Gastroesophageal sphincter (tissue), 4 donors: ENCODE measurements around the gene UNC13B. TPM values are rescaled to one million over a fixed set of nuclear protein-coding genes. Genes with fewer than 3 reads are reported as not detected.

Experiments used
- ATAC-seq: fragments of 150-250 bp; one replicate; pipeline ENCODE4 v1.9.1; 2016; ENCODE audit warnings: mild to moderate bottlenecking, moderate library complexity
- H3K27ac ChIP-seq, 4 donors: fragments of 200-600 bp; sonication (generic) in 3 of 4; 1 replicate in 3 of 4; 2 replicates in 1 of 4; pipeline ENCODE4 v1.5.1; 2016 to 2019
- H3K27me3 ChIP-seq: fragments of 200-600 bp; sonication (generic); one replicate; pipeline ENCODE4 v1.5.1; 2019
- H3K36me3 ChIP-seq, 2 donors: fragments of 200-600 bp; sonication (generic); one replicate each; pipeline ENCODE4 v1.5.1; 2019; ENCODE audit warnings: control low read depth in 1 of 2
- H3K4me1 ChIP-seq, 3 donors: fragments of 200-600 bp; sonication (generic); 1 replicate in 2 of 3; 2 replicates in 1 of 3; pipeline ENCODE4 v1.5.1; 2016 to 2019; ENCODE audit warnings: control low read depth in 2 of 3
- H3K4me3 ChIP-seq, 2 donors: fragments of 200-600 bp; sonication (generic); one replicate each; pipeline ENCODE4 v1.5.1; 2019; ENCODE audit warnings: mild to moderate bottlenecking in 1 of 2, moderate library complexity in 1 of 2
- H3K9me3 ChIP-seq, 3 donors: fragments of 200-600 bp; sonication (generic); one replicate each; pipeline ENCODE4 v1.5.1; 2017 to 2019; ENCODE audit warnings: control low read depth in 2 of 3
- EP300 ChIP-seq: sonication (generic); formaldehyde crosslinking; IDR thresholded peaks from one replicate; pipeline ENCODE4 v1.6.1; 2017; ENCODE audit warnings: antibody characterized with exemption, mild to moderate bottlenecking
- POLR2A ChIP-seq, 2 donors: fragments of 450-650 bp; IDR thresholded peaks; one replicate each; pipeline ENCODE4 v1.6.1; 2017; ENCODE audit warnings: antibody characterized with exemption in 2 of 2, mild to moderate bottlenecking in 2 of 2, moderate library complexity in 1 of 2
- POLR2AphosphoS5 ChIP-seq: sonication (generic); formaldehyde crosslinking; IDR thresholded peaks from one replicate; pipeline ENCODE4 v1.6.1; 2017; ENCODE audit warnings: antibody characterized with exemption
- WGBS, 2 donors: methylation state at CpG; one replicate each; pipeline ENCODE4 v1.1.5; 2018; ENCODE audit warnings: low coverage in 1 of 2; 5-methylcytosine and 5-hydroxymethylcytosine counted together
- total RNA-seq, 4 donors: library from RNA; depleted of rRNA; stranded (reverse); fragments of >200 nt; gene quantifications; one replicate each; pipeline ENCODE4 v1.1.0, GENCODE V29; 2016
- TF ChIP-seq, protein P1 (sequence below), 4 experiments: fragments of 200-600 bp in 2 of 4; fragments of 450-650 bp in 2 of 4; sonication (generic) in 1 of 4; IDR thresholded peaks; one replicate each; pipeline ENCODE4 v1.5.1; 2017 to 2019; ENCODE audit warnings: antibody characterized with exemption in 4 of 4, mild to moderate bottlenecking in 2 of 4, moderate library complexity in 2 of 4

UNC13B gene
- total RNA-seq, 4 donors from 2014 or later, result 21.3 to 35.3 (median 31.7) TPM

DNA sequence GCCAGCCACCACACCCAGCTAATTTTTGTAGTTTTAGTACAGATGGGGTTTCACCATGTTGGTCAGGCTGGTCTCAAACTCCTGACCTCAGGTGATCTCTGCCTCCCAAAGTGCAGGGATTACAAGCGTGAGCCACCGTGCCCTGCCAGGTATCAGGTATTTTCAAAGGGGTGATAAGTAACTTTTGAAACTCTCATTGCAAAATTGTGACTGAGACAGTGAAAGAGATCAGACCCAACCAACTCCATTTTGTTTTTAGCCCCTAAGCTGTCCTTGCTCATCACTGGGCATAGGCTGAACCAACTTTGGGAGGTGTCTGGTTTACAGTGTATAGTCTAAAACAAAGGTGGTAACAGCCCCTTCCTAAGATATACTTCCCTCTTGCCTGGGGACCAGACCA, 29.3 kb downstream of the UNC13B start:
- TF ChIP-seq, protein P1, sequence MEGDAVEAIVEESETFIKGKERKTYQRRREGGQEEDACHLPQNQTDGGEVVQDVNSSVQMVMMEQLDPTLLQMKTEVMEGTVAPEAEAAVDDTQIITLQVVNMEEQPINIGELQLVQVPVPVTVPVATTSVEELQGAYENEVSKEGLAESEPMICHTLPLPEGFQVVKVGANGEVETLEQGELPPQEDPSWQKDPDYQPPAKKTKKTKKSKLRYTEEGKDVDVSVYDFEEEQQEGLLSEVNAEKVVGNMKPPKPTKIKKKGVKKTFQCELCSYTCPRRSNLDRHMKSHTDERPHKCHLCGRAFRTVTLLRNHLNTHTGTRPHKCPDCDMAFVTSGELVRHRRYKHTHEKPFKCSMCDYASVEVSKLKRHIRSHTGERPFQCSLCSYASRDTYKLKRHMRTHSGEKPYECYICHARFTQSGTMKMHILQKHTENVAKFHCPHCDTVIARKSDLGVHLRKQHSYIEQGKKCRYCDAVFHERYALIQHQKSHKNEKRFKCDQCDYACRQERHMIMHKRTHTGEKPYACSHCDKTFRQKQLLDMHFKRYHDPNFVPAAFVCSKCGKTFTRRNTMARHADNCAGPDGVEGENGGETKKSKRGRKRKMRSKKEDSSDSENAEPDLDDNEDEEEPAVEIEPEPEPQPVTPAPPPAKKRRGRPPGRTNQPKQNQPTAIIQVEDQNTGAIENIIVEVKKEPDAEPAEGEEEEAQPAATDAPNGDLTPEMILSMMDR (IDR thresholded peaks at IDR 0.05), result no peak
- no peak for TF ChIP-seq POLR2AphosphoS5
- TF ChIP-seq POLR2A (IDR thresholded peaks at IDR 0.05), result no peak
- no peak for TF ChIP-seq EP300
- Histone ChIP-seq H3K36me3 (no peaks in the 10 kb centered on the region), H3K4me1 (no peaks in the 10 kb centered on the region), H3K4me3 (no peak overlapping the region), H3K9me3 (peaks cover 0 to 12% (median 0%) of the 10 kb centered on the region in 3 donors), H3K27ac (no peak overlapping the region), H3K27me3 (no peaks in the 10 kb centered on the region)
- no peak for ATAC-seq
- WGBS, 2 donors, result 82 to 100% methylated on average over 2 of the region's 2 CpGs

DNA sequence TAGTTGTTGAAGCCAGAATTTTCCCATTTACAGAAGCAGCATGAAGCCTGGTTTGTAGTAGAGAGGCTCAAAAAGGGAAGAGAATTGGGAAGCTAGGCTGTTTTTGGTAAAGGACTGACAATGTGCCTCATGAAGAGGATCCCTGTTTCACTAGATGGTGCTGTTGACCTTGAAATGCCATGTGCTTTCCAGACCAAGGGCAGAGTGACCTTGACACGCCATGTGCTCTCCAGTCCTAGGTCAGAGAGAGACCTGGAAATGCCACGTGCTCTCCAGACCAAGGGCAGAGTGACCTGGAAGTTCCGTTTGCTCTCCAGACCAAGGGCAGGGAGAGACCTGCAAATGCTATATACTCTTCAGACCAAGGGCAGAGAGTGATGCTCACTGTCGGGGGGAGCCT, 32.0 kb downstream of the UNC13B start:
- 86 to 90% methylated on average over 2 to 3 of the region's 4 CpGs for WGBS, 2 donors
- no peak overlapping the region for H3K4me3 ChIP-seq
- no peak for ATAC-seq
- no peaks in the 10 kb centered on the region for H3K36me3 ChIP-seq
- H3K9me3 ChIP-seq, result peaks cover 0 to 13% (median 0%) of the 10 kb centered on the region in 3 donors
- TF ChIP-seq, protein P1 (IDR thresholded peaks at IDR 0.05), result no peak
- TF ChIP-seq POLR2AphosphoS5 (no peak), EP300 (no peak), POLR2A (IDR thresholded peaks at IDR 0.05) (no peak)
- no peaks in the 10 kb centered on the region for H3K27me3 ChIP-seq
- no peaks in the 10 kb centered on the region for H3K4me1 ChIP-seq
- H3K27ac ChIP-seq, result no peak overlapping the region

DNA sequence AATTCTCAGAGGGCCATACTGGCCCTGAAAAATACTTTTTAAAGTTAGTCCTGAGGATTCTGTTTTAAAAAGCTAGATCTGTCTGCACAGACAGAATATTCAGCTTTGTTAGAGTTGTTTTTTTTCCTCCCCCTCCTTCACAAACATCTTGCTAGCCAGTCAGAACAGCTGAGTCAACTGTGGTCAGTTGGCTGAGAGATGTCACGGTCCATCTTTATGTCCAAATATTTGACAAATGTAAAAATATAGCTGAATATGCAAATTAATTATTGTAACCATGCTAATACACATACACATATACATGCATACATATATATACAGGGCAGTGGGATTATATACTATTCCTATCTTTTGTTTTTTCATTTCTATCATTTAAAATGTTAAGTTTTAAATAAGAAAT, 33.9 kb downstream of the UNC13B start:
- Histone ChIP-seq H3K4me3 (no peak overlapping the region), H3K27ac (no peak overlapping the region), H3K27me3 (no peaks in the 10 kb centered on the region), H3K9me3 (peaks cover 0 to 21% (median 0%) of the 10 kb centered on the region in 3 donors), H3K36me3 (no peaks in the 10 kb centered on the region), H3K4me1 (no peaks in the 10 kb centered on the region)
- 57 to 81% methylated on average over 1 of the region's 1 CpG for WGBS, 2 donors
- ATAC-seq, result no peak
- TF ChIP-seq, protein P1 (IDR thresholded peaks at IDR 0.05), result no peak
- TF ChIP-seq POLR2AphosphoS5, result no peak
- TF ChIP-seq EP300, result no peak
- no peak for TF ChIP-seq POLR2A (IDR thresholded peaks at IDR 0.05)

DNA sequence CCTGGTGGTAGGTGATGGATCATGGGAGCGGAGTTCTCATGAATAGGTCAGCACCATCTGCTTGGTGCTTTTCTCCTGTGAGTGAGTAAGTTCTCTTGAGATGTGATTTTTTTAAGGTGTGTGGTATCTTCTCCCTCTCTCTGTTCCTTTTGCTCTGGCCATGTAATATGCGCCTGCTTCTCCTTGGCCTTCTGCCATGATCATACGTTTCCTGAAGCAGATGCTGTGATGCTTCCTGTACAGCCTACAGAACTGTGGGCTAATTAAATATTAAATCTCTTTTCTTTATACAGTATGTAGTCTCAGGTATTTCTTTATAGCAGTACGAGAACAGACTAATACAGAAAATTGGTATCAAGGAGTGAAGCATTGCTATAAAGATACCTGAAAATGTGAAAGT, 36.4 kb downstream of the UNC13B start:
- no peaks in the 10 kb centered on the region for H3K27me3 ChIP-seq
- no peak for TF ChIP-seq EP300
- no peak for TF ChIP-seq POLR2AphosphoS5
- TF ChIP-seq POLR2A (IDR thresholded peaks at IDR 0.05), result no peak
- TF ChIP-seq, protein P1 (IDR thresholded peaks at IDR 0.05), result no peak
- WGBS, 2 donors, result 72 to 100% methylated on average over 1 to 3 of the region's 4 CpGs
- no peak overlapping the region for H3K27ac ChIP-seq
- no peak for ATAC-seq
- H3K4me3 ChIP-seq, result no peak overlapping the region
- no peaks in the 10 kb centered on the region for H3K36me3 ChIP-seq
- H3K4me1 ChIP-seq, result no peaks in the 10 kb centered on the region
- H3K9me3 ChIP-seq, result peaks cover 0 to 24% (median 0%) of the 10 kb centered on the region in 3 donors

DNA sequence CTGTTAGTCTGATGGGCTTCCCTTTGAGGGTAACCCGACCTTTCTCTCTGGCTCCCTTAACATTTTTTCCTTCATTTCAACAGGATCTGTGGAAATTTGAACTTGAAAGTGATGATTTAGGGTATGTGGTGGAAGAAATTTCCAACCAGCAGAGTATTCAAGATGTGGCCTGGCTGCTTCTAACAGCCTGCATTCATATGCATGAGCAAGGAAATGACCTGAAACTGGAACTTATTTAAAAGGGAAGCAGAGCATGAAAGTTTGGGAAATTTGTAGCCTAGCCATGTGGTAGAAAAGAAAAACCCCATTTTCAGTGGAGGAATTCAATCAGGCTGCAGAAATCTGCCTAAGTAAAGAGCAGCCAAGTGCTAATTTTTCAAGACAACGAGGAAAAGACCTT, 41.7 kb downstream of the UNC13B start:
- Histone ChIP-seq H3K27ac (no peak overlapping the region), H3K36me3 (peaks cover 0 to 12% of the 10 kb centered on the region in 2 donors), H3K4me1 (no peaks in the 10 kb centered on the region), H3K27me3 (no peaks in the 10 kb centered on the region), H3K4me3 (no peak overlapping the region), H3K9me3 (peaks cover 2 to 43% (median 2%) of the 10 kb centered on the region in 3 donors)
- WGBS, 2 donors, result 79% methylated on average over 2 of the region's 2 CpGs; no CpG with 5 or more reads in 1 of the 2 donors
- ATAC-seq, result no peak
- TF ChIP-seq EP300 (no peak), POLR2A (IDR thresholded peaks at IDR 0.05) (no peak), POLR2AphosphoS5 (no peak)
- TF ChIP-seq, protein P1 (IDR thresholded peaks at IDR 0.05), result no peak
